OCI-LY1 (cell line): ENCODE data around the gene CEND1.

Experiments
- H2AFZ ChIP-seq: fragments of 200-600 bp; sonication (generic), shearing (Covaris generic); 2 replicates; pipeline ENCODE4 v1.6.0; 2014; ENCODE audit warnings: antibody characterized with exemption, mild to moderate bottlenecking, low read length
- H3F3A ChIP-seq: fragments of 200-600 bp; sonication (generic), shearing (Covaris generic); 2 replicates; pipeline ENCODE4 v1.6.0; 2014; ENCODE audit warnings: mild to moderate bottlenecking, antibody characterized with exemption, low read length, moderate library complexity; ENCODE audit not compliant: insufficient read depth
- H3K27ac ChIP-seq: fragments of 200-600 bp; sonication (generic); 2 replicates; pipeline ENCODE4 v1.5.1; 2014; ENCODE audit warnings: low read length, mixed run types, mild to moderate bottlenecking, low read depth; ENCODE audit not compliant: poor library complexity, severe bottlenecking
- H3K27me3 ChIP-seq: fragments of 200-600 bp; sonication (generic); 2 replicates; pipeline ENCODE4 v1.6.0; 2014; ENCODE audit warnings: antibody characterized with exemption, mild to moderate bottlenecking, low read length, moderate library complexity; ENCODE audit not compliant: insufficient read depth
- H3K36me3 ChIP-seq: fragments of 200-600 bp; sonication (generic); 2 replicates; pipeline ENCODE4 v1.6.1; 2014; ENCODE audit warnings: mild to moderate bottlenecking, antibody characterized with exemption, low read length, moderate library complexity, mixed read lengths; ENCODE audit not compliant: insufficient read depth
- H3K4me1 ChIP-seq: fragments of 200-600 bp; sonication (generic); 2 replicates; pipeline ENCODE4 v1.5.1; 2014; ENCODE audit warnings: mild to moderate bottlenecking, low read length, moderate library complexity; ENCODE audit not compliant: insufficient read depth, severe bottlenecking
- H3K4me2 ChIP-seq: fragments of 200-600 bp; sonication (generic), shearing (Covaris generic); 2 replicates; pipeline ENCODE4 v1.6.1; 2014; ENCODE audit warnings: low read length
- H3K4me3 ChIP-seq: fragments of 200-600 bp; sonication (generic); 2 replicates; pipeline ENCODE4 v1.5.1; 2014; ENCODE audit warnings: low read length, low read depth, mild to moderate bottlenecking, mixed read lengths; ENCODE audit not compliant: poor library complexity, severe bottlenecking
- H3K79me2 ChIP-seq: fragments of 200-600 bp; shearing (Covaris generic); 2 replicates; pipeline ENCODE4 v1.6.1; 2016; ENCODE audit warnings: mixed run types, low read length, mixed read lengths; ENCODE audit not compliant: insufficient read depth
- H3K9ac ChIP-seq: fragments of 200-600 bp; sonication (generic), shearing (Covaris generic); 2 replicates; pipeline ENCODE4 v1.6.1; 2014; ENCODE audit warnings: mild to moderate bottlenecking, low read length, mixed read lengths
- H3K9me2 ChIP-seq: fragments of 200-600 bp; sonication (generic), shearing (Covaris generic); 2 replicates; pipeline ENCODE4 v1.6.1; 2014; ENCODE audit warnings: low read depth, mild to moderate bottlenecking, low read length, mixed read lengths
- H3K9me3 ChIP-seq: fragments of 200-600 bp; shearing (Covaris generic); 2 replicates; pipeline ENCODE4 v1.6.1; 2014; ENCODE audit warnings: low read length, mixed read lengths
- H4K20me1 ChIP-seq: fragments of 200-600 bp; sonication (generic), shearing (Covaris generic); 2 replicates; pipeline ENCODE4 v1.6.0; 2016; ENCODE audit warnings: mild to moderate bottlenecking, low read length; ENCODE audit not compliant: insufficient read depth
- EZH2 ChIP-seq: fragments of 200-600 bp; sonication (generic), shearing (Covaris generic); IDR thresholded peaks from 2 replicates; pipeline ENCODE4 v1.8.0; 2017; ENCODE audit warnings: borderline replicate concordance, mixed run types, mild to moderate bottlenecking, antibody characterized with exemption, low read length, moderate library complexity, mixed read lengths
- TF ChIP-seq, protein P1 (sequence below): fragments of 200-600 bp; sonication (generic), shearing (Covaris generic); IDR thresholded peaks from 2 replicates; pipeline ENCODE4 v1.5.1; 2017; ENCODE audit warnings: mild to moderate bottlenecking, antibody characterized with exemption, low read length, moderate library complexity, mixed read lengths

Gene CEND1

DNA sequence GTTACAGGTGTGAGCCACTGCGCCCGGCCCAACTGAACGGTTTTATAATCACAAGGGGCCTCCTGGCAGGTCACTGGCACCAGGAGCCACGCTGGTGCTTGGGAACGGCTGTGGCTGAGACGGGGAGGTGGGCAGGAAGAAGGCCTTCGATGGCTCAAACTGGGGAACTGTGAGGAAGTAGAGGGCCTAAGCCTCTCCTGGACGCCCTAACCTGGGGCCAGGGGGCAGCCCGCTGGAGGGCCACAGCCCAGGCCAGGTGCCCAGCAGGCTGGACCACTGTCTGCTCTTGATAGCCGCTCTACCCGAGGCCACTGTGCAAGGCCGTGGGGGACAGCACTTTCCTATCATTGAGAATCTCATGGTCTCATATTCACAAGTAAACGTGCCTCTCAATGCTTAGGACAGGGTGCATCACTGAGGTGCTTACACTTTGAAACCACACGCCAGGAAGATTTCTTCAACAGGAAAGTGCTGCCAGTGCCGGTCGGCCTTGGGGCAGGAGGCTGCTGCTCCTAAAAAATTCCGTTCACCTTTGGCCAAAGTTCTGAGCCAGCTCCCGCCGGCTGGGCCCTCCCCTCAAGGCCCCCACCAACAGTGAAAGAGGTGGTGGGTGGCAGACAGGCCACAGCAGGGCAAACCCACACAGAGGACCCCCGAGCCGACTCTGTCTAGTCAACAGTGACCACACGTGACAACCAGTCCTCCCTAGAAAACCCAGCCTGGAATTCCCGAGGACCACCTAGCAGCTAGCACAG is 19.8 kb downstream of the CEND1 start:
- Histone ChIP-seq H2AFZ (no peak overlapping the region), H3K36me3 (peaks cover 70% of the 10 kb centered on the region), H3K27me3 (no peaks in the 10 kb centered on the region), H3K9ac (no peak overlapping the region), H3K4me1 (peaks cover 2% of the 10 kb centered on the region), H4K20me1 (no peaks in the 10 kb centered on the region), H3K9me3 (no peaks in the 10 kb centered on the region), H3K27ac (no peak overlapping the region), H3F3A (no peaks in the 10 kb centered on the region), H3K4me2 (no peak overlapping the region), H3K79me2 (peaks cover 2% of the 10 kb centered on the region; the same call in 1 of the 2 replicates), H3K4me3 (no peak overlapping the region), H3K9me2 (no peaks in the 10 kb centered on the region)
- TF ChIP-seq EZH2, result no peak
- TF ChIP-seq, protein P1, sequence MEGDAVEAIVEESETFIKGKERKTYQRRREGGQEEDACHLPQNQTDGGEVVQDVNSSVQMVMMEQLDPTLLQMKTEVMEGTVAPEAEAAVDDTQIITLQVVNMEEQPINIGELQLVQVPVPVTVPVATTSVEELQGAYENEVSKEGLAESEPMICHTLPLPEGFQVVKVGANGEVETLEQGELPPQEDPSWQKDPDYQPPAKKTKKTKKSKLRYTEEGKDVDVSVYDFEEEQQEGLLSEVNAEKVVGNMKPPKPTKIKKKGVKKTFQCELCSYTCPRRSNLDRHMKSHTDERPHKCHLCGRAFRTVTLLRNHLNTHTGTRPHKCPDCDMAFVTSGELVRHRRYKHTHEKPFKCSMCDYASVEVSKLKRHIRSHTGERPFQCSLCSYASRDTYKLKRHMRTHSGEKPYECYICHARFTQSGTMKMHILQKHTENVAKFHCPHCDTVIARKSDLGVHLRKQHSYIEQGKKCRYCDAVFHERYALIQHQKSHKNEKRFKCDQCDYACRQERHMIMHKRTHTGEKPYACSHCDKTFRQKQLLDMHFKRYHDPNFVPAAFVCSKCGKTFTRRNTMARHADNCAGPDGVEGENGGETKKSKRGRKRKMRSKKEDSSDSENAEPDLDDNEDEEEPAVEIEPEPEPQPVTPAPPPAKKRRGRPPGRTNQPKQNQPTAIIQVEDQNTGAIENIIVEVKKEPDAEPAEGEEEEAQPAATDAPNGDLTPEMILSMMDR, result no peak

DNA sequence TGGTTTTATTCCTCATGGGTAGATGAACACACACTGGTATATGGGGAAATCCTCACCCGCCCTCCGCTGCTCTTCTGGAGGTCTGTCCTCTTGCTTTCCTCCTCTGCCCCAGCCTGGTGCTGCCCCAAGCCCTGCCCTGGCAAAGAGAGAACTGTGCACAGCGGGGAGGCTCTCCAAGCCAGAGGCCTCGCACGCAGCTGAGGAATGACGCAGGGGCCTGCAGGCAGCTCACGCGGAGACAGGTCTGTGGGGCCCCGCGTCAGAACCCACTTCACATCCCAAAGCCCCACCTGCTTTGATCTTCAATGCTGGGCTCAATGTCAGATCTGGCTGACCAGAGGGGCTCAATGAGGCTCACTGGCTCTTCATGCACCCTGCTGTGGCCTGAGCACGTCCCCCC is 22.7 kb downstream of the CEND1 start:
- Histone ChIP-seq H3K4me1 (peaks cover 5% of the 10 kb centered on the region), H3K9ac (no peak overlapping the region), H3K9me2 (no peaks in the 10 kb centered on the region), H3K4me2 (no peak overlapping the region), H2AFZ (no peak overlapping the region), H3K27me3 (no peaks in the 10 kb centered on the region), H4K20me1 (no peaks in the 10 kb centered on the region), H3K36me3 (peaks cover 74% of the 10 kb centered on the region), H3K79me2 (no peaks in the 10 kb centered on the region), H3K4me3 (no peak overlapping the region), H3F3A (no peaks in the 10 kb centered on the region), H3K27ac (no peak overlapping the region), H3K9me3 (no peaks in the 10 kb centered on the region)
- TF ChIP-seq, protein P1, result no peak
- no peak for TF ChIP-seq EZH2

GRCh38 chr11:766936-767210 is 23.0 kb downstream of the CEND1 start:
- no peak overlapping the region for H2AFZ ChIP-seq
- peaks cover 75% of the 10 kb centered on the region for H3K36me3 ChIP-seq
- H3K27ac ChIP-seq, result no peak overlapping the region
- TF ChIP-seq EZH2, result no peak
- TF ChIP-seq, protein P1, result no peak
- no peaks in the 10 kb centered on the region for H3K27me3 ChIP-seq
- H3K4me1 ChIP-seq, result peaks cover 5% of the 10 kb centered on the region
- no peak overlapping the region for H3K4me3 ChIP-seq
- no peaks in the 10 kb centered on the region for H3K9me3 ChIP-seq
- H3K79me2 ChIP-seq, result no peaks in the 10 kb centered on the region
- no peaks in the 10 kb centered on the region for H4K20me1 ChIP-seq
- H3K9ac ChIP-seq, result no peak overlapping the region
- H3K4me2 ChIP-seq, result no peak overlapping the region
- no peaks in the 10 kb centered on the region for H3F3A ChIP-seq
- no peaks in the 10 kb centered on the region for H3K9me2 ChIP-seq
